GM11168 (cell line): ENCODE results near the gene BEST3.

ENCODE experiments used
- in situ Hi-C: fragments of 300-500 bp; cut with MboI; formaldehyde crosslinking; loops from one replicate; pipeline ENCODE4 v1.12.0; 2022; ENCODE audit warnings: low sequenced_read_pairs; ENCODE audit not compliant: unreplicated experiment

The BEST3 gene

DNA sequence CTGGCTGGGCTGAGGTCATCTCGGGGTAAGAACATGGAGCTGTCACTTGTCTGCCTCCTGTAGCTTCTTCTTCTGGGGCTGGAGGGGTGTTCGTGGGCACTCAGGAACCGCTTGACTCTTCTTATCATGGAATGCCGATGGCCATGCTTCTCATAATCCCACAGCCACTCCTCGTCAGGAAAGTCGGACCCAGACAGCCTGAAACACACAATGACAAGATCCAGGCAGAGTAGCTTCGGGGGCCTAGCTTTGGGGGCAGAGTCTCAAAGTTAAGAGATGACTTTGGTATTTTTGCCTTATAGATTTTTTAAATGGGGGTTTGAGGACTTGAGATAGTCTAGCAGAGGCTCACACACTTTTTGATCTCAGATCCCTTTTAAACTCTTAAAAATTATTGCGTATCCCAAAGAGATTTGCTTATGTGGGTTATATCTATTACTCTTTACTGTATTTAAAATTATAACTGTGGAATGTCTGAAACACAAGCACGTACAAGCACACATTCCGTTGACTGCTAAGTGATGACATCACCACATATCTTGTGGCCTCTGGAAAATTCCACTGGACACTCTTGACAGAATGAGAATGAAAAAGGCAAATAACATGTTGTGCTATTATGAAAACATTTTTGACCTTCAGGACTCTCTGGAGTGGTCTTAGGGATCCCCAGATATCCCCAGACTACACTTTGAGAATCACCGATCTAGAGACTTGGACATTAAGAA, 43.3 kb downstream of the BEST3 start:
- in situ Hi-C loops = no loop called here

DNA sequence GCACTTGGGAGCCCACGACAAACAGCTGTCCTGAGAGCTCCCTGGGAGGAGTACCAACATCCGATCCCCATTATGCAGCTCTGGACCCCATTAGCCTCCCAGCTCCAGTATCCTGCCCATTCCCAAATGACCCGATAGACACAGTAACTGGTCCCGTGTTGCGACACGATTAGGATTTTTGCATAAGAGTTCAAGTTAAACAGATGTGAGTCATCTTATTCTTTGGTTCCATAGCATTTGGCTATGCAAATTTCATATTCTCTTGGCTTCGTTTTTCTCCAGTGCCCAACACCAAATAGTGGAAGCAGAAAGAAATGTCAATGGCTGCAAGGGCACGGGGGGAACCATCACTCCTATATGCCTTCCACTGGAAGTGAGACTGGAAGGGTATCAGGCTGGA, 45.4 kb downstream of the BEST3 start:
- in situ Hi-C loops = no loop called here

DNA sequence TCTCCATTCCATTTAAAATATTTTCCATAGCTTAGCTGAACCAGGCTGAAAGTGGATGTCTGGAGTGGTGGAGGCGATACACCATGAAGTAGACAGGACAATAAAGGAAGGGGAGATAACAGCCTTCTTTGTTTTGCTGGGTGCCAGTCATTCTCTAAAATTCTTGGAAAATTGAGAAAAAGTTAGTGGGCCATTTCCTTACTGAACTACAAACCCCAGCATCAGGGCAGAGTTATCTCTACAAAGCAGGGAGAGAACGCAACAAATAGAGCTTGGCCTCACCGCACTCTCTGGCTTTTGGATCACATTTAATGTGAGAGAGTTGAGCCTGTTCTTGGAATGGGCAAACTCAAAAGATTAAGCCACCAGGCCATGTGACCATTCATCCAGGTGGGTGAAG, 47.2 kb downstream of the BEST3 start:
- in situ Hi-C loops = no loop called here

DNA sequence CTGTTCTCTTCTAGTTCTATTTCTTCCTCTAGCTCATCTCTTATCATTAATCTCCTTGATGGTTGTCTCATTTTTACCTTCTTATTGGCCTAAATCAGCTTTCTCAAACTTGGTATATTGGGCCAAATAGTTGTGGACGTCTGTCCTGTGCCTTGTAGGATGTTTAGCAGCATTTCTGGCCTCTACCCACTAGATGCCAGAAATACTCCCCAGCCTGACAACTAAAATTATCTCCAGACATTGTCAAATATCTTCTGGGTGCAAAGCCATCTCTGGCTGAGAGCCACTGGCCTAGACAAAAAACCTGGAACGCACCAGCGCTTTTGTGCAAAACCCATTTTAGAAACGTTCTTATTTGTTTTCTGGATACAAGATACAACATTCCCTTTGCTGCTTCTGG, 49.6 kb downstream of the BEST3 start:
- in situ Hi-C loops = loop anchor here (10.0 kb wide), 1 partner anchor 295 kb away; the partner anchor contains the start of gene YEATS4

DNA sequence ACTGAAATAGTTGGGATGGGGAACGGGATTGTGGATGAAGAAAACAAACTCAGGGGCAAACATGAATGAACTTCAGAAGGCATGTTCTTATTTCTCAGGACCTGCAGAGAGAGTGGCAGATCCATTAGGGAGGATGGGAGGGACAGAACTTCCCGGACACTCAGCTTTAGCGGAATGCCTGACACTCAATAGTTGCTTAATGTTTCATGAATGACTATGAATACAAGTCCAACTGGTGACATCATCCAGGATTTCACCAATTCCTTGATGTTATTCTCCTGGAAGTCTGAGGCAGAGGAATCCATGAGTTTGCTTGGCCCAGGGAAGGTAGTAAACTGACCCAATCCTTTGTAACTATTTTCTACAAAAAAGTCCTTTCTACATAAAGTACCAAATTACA, 50.6 kb downstream of the BEST3 start:
- in situ Hi-C loops = loop anchor here (10.0 kb wide), 1 partner anchor 294 kb away; the partner anchor contains the start of gene YEATS4

DNA sequence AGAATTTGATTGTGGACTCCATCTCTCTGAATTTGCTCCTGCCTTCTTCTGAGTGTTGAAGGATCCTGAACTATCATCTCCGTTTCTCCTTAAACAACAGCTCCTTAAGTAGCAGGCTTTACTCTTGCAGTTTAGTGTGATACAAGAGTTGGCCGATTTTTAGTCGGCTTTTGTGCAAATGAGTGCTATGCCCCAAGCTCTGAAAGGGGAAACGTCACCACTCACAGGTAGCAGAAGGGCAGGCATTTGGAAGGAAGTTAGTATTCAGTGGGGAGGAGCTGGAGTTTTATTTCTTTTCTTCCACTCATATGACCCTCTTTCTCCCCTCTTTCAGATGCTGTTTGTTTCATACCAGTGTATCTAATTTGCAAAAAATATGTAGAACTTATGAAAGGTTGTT, 51.9 kb downstream of the BEST3 start:
- in situ Hi-C loops = loop anchor here (10.0 kb wide), 1 partner anchor 292 kb away; the partner anchor contains the start of gene YEATS4

DNA sequence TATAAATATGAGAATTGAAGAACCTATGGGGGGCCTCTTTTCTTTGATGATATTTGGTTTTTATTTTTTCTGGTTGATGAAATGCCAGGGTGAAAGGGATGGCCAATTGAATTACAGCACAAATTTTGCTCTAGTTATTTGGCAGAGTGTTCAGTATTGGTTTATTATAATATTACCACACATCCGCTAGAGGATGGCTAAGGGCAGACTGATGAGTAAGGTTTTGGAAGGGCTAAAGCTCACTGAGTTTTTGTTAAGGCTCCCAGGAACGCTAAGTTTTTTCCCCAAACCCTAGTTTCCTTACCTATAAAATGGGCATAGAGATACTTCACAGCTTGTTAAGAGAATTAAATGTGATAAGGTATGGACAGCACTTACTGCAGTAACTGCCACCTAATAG, 54.1 kb downstream of the BEST3 start:
- in situ Hi-C loops = loop anchor here (10.0 kb wide), 1 partner anchor 290 kb away; the partner anchor contains the start of gene YEATS4

DNA sequence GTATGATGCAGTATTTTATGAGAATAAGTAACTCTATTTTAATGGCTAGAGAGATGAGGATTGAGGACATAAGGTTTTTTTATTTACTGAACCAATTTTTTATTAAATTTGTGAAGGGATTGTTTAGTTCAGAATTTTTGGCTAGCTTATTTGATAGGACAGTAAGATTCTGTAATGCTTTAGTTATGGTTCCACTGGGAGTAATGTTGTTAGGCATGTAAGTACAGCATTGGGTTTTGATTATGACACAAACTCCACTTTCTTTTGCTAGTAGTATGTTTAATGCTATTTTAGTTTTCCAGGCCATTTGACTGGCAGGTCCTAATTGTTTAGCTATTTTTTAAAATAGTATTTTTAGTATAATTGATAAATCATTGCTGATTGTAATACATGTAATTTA, 54.6 kb downstream of the BEST3 start:
- in situ Hi-C loops = loop anchor here (10.0 kb wide), 1 partner anchor 290 kb away; the partner anchor contains the start of gene YEATS4

DNA sequence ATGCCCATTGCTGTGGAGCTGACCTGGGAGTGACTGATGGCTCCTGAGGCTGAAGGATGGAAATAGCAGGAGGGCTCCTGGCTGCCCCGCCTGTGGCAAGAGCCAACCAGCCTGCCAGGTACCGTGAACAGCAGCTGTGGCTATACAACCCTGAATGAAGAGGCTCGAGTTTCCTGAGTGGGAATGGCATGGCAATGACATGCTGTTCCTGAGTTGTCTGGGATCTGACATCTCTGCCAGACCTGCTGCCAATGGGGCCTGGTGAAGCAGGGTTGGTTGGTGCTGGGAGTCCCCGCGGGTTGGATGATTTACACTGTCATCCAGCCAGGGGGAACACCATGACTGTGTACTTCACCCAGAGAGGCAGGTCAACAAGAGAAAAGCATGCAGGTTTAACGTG, 56.6 kb downstream of the BEST3 start:
- in situ Hi-C loops = loop anchor here (10.0 kb wide), 1 partner anchor 288 kb away; the partner anchor contains the start of gene YEATS4

DNA sequence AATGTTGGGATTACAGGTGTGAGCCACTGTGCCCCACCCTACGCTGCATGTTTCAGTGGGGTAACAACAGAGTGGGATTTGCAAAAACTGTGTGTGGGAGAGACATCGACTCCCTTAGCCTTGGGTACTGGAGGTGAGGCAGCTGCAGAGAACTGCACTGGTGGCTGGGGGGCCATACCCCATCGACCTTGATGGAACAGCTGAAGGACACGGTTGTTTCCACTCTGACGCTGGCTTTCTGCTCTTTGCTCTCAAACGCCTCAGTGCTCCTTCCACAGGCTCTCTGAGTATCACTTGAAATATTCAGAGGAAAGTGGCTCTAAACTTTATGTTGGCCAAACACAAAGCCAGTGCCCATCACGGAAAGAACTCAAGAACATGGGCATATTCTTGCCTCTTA, 57.6 kb downstream of the BEST3 start:
- in situ Hi-C loops = loop anchor here (10.0 kb wide), 1 partner anchor 287 kb away; the partner anchor contains the start of gene YEATS4

DNA sequence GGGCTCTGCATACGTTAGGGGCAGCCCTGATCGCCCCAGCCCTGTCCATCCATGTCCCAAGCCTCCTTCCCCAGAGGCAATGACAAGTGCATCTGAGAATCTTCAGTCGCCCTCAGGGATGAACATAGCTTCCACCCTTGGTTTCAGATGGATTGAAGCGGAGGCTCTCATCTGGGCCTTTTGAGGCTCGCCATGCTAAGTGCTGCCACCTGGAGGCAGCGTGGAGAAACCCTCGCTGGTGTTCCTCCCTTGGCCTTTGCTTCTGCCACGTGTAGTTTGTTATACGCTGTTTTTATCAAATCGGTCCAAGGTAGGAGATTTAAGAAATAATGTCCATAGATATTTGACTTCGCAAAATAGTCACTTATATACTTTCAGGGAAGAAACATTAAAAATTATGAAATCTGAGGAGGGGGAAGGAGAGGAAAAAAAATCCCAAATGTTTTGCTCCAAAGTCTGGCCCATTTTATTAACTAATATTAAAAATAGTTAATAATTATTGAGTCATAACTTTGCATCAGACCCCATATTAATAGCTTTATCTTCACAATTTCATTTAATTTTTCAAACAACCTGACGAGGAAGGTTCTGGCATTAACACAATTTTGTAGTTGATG, 59.6 kb downstream of the BEST3 start:
- in situ Hi-C loops = loop anchor here (10.0 kb wide), 1 partner anchor 285 kb away; the partner anchor contains the start of gene YEATS4

DNA sequence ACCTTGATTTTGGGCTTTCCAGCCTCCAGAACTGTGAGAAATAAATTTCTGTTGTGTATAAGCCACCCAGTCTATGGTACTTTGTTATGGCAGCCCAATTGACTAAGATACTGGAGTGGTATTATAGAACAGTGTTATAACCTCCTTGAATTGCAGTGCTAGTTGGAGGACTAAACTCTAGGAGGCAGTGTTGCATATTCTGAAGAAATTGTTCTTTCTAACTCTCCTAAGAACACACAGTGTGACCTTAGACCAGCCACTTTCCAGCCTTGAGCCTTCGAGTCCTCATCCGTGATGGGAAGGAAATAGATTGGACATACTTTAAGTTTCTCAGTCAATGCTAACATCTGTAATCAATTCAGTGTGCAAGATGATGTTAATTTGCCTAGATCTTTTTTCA, 66.0 kb downstream of the BEST3 start:
- in situ Hi-C loops = no loop called here

DNA sequence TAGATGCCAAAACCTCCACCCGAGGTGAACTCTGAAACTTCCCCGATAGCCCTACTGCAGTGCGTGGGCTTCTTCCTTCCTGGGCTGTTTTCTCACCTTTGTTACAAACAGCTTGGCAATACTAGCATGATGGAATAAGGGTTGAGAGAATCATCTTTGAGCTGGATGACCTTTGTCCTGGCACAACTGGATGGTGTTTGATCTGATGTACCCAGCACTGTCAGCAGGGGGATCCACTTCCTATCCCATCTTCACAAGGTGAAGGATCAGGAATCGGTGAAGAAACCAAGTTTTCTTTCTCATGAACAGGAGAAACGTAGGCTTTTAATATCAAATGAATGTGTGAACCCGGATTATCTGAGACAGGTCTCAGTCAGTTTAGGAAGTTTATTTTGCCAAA, 68.9 kb downstream of the BEST3 start:
- in situ Hi-C loops = no loop called here

DNA sequence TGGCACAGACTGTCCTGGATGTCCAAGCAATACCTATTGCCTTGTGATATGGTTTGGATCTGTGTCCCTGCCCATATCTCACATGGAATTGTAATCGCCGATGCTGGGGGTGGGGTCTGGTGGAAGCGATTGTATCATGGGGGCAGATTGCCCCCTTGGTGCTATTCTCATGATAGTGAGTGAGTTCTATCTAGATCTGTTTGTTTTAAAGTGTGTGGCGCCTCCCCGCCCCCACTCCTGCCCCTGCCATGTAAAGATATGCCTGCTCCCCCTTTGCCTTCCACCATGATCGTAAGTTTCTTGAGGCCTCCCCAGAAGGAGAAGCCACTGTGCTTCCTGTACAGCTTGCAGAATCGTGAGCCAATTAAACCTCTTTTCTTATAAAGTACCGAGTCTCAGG, 71.6 kb downstream of the BEST3 start:
- in situ Hi-C loops = no loop called here

DNA sequence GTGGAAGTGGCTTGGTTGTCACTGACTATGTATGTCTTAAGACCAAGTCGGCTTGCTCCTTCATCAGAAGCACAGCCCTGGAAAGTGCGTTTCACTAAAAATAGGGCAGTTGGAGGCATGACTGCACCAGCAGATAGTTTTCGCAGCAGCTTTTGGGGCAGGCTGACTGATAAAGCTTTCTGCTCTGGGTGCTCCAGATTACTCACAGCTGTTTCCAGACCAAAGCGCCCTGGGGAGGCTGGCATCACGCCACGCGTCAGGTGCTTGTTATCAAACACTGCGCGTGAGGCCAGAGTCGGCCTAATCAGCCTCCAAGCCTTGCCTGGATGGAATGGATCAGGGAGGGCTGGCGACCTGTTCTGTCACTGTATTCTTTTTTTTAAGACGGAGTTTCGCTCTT, 75.1 kb downstream of the BEST3 start:
- in situ Hi-C loops = no loop called here

DNA sequence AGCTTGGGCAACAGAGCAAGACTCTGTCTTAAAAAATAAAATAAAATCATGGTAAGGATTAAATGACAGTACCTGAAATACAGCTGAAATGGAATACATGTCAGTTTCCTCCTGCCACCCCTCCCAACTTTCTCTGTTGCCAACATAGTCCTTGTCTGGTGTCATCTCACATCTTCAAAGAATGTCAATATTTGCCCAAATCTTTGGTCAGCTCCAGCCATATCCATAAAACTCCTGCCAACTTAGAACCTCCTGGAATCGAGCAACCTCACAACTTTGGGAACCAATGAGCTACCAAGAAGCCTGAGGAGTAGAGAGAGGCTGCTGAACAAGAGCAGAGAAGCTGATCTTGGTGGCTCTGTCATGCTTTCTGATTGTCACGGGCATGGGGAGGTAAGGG, 77.6 kb downstream of the BEST3 start:
- in situ Hi-C loops = no loop called here

DNA sequence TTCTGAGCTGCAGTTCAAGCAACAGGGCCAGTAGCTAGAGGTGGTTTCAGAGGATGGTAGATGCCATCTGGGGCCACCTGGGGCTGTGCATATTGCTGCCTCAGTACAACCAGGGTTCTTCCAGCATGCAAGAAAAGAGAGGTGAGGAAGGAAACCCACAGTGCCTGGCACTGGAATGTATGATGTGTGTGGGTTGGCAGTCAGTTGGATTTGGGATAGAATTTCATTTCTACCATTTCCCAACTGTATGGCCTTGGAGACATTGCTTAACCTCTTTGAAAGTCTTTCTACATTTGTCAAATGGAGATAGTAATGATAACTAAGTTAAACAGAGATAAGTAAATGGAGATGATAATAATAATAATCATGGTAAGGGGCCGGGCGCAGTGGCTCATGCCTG, 78.2 kb downstream of the BEST3 start:
- in situ Hi-C loops = no loop called here

DNA sequence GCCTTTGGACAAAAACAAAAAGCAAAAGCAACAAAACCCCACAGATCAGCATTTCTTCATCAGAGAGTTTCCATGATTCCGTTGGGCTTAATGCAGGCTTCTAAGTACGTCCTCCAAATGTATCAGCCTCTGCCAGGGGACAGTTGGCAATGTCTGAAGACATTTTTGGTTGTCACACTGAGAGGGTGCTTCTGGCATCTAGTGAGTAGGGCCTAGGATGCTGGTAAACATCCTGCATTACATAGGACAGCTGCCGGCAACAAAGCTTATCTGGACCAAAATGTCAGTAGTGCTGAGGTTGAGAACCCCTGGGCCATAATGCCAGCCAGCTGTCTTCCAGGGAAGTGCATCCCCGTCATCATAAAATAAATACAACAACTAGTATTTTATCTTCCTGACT, 79.0 kb downstream of the BEST3 start:
- in situ Hi-C loops = no loop called here

DNA sequence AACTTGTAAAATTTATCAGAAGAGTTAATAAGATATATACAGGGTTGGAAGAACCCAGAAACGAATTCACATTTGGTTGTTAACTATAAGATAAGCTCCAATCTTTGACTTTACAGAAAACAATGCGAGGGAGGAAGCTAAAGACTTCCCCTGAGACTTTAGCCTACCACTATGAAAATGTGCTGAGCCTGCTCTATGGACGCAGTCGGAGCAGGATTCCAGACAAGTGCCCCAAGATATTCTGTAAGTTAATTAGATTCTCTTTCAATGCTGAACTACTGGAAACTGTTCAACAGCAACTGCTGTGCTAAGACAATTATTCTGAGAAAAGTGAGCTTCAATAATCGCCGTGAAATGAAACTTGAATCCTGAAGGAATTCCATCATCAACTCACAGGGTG, 80.1 kb downstream of the BEST3 start:
- in situ Hi-C loops = no loop called here

DNA sequence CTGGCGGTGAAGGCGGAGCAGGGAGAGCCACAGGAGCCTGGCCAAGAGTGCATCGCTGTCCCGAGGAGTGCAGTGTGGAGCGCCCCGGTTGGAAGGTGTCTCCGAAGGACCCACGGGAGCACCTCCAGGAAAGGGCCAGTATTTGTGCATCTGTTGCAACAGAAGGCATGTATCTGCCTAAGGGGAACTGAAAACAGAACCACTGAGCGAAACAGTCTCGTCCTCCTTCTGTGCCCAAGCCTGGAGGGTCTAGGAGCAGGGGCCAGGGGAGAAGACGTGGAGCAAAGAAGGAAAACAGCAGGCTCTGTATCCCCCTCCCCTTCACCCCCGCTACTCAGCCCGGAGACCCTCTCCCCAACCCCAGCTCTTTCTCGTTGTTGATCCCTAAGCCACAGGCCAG, 83.1 kb downstream of the BEST3 start:
- in situ Hi-C loops = no loop called here

DNA sequence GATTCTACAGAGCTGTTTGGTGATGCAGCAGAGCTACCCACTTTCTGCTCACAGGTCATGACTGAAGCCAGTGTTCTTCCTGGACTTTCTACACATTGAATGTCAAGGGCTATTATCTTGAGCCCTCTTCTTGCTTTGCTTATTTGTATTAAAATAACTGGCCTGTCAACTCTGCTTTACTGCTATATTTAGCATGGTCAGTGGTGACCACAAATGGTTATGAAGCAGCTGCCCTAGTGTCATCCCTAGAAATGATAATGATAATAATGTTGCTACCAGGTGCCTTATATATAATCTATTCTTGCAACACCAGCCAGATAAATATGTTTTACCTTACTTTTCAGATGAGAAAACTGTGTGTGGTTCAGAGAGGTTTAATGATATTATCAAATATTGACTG, 85.8 kb downstream of the BEST3 start:
- in situ Hi-C loops = no loop called here

DNA sequence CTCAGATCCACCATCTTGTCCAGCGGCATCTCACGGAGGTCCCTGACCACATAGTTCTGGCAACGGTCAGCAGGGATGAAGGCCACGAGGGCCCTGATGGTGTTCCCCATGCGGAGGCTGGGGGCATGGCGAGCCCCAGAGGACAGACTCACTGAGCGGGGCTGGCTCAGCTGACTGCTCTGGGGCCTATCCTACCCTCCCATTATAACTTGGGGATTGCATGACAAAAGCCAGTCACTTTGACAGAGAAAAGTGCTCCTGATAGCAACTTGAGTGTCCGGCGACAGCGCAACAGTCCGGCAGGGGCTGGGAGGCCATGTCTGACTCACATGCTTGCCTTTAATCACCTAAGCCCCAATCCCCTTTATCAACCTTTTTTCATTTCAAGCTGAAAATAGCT, 88.4 kb downstream of the BEST3 start, which contains the start of gene LRRC10:
Gene LRRC10 (minus strand): TSS at position 179 of the 400 bp plus-strand sequence. CDS start 69 bp downstream, at position 110.
- in situ Hi-C loops = no loop called here
